ENCODE data around the gene RNGTT. TPM values are rescaled to one million over a fixed set of nuclear protein-coding genes. Genes with fewer than 3 reads are reported as not detected.

Gene RNGTT
- total and polyA plus RNA-seq, 7 donors: 3.9 to 8.8 (median 7.9) TPM

- H3K27me3 ChIP-seq (ENCODE audit: insufficient read depth in 3 of 3, low read length in 2 of 3): no peaks in the 10 kb centered on the region
- no peaks in the 10 kb centered on the region for H3K9me3 ChIP-seq
- TF ChIP-seq CTCF (IDR thresholded peaks at IDR 0.05): no peak
- intact Hi-C loops (cut with DNase I): no loop called here
- peaks cover 0 to 7% of the 10 kb centered on the region in 2 donors for H3K36me3 ChIP-seq (ENCODE audit: insufficient read depth in 1 of 2, low read depth in 1 of 2)
- DNase-seq (no peak), ATAC-seq (no peak)
- 96 to 100% (median 97%) methylated on average over 1 of the region's 1 CpG for WGBS, 3 donors
- H3K4me1 ChIP-seq: no peaks in the 10 kb centered on the region
- no peak overlapping the region for H3K4me3 ChIP-seq
- no peak overlapping the region for H3K27ac ChIP-seq
Measured at GRCh38 chr6:88921734-88922133, 41.7 kb downstream of the RNGTT start.

GRCh38 chr6:88920774-88921733 is 42.4 kb downstream of the RNGTT start:
- WGBS, 3 donors: 83 to 86% (median 83%) methylated on average over 1 of the region's 1 CpG
- no peaks in the 10 kb centered on the region for H3K27me3 ChIP-seq (ENCODE audit: insufficient read depth in 3 of 3, low read length in 2 of 3)
- peaks cover 0 to 2% of the 10 kb centered on the region in 2 donors for H3K36me3 ChIP-seq (ENCODE audit: insufficient read depth in 1 of 2, low read depth in 1 of 2)
- H3K4me3 ChIP-seq: no peak overlapping the region
- no peaks in the 10 kb centered on the region for H3K4me1 ChIP-seq
- DNase-seq (no peak), ATAC-seq (no peak)
- TF ChIP-seq CTCF (IDR thresholded peaks at IDR 0.05): no peak
- intact Hi-C loops (cut with DNase I): no loop called here
- no peak overlapping the region for H3K27ac ChIP-seq
- no peaks in the 10 kb centered on the region for H3K9me3 ChIP-seq

- no peaks in the 10 kb centered on the region for H3K4me1 ChIP-seq
- 86 to 96% (median 88%) methylated on average over 2 of the region's 2 CpGs for WGBS, 3 donors
- no peak for DNase-seq
- H3K9me3 ChIP-seq: no peaks in the 10 kb centered on the region
- H3K36me3 ChIP-seq (ENCODE audit: insufficient read depth in 1 of 2, low read depth in 1 of 2): no peaks in the 10 kb centered on the region
- no peak for ATAC-seq
- H3K27ac ChIP-seq: no peak overlapping the region
- H3K27me3 ChIP-seq (ENCODE audit: insufficient read depth in 3 of 3, low read length in 2 of 3): no peaks in the 10 kb centered on the region
- intact Hi-C loops (cut with DNase I): no loop called here
- no peak for TF ChIP-seq CTCF (IDR thresholded peaks at IDR 0.05)
- H3K4me3 ChIP-seq: no peak overlapping the region
Measured at GRCh38 chr6:88920088-88920487, 43.3 kb downstream of the RNGTT start.

DNA sequence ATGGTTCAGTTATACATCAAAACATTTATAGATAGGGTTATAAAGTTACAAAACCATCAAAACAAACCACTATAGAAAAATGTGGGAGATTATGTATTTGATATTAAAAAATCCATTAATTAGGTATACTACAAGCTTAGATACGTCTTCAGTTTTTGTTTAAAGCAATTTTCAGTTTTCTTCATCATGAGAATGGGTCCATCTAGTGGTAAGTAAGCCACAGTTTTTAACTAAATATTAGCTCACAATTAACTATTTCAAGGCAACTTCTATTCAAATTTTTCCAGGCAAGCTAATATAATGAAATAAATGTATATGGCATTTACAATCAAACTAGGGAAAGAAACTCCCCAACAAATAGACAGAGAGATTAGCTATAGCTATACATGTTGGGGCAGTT is 44.4 kb downstream of the RNGTT start:
- no peak overlapping the region for H3K27ac ChIP-seq
- 78 to 88% (median 85%) methylated on average over 1 of the region's 1 CpG for WGBS, 3 donors
- ATAC-seq: no peak
- no peaks in the 10 kb centered on the region for H3K27me3 ChIP-seq (ENCODE audit: insufficient read depth in 3 of 3, low read length in 2 of 3)
- no peaks in the 10 kb centered on the region for H3K36me3 ChIP-seq (ENCODE audit: insufficient read depth in 1 of 2, low read depth in 1 of 2)
- TF ChIP-seq CTCF (IDR thresholded peaks at IDR 0.05): no peak
- no peaks in the 10 kb centered on the region for H3K4me1 ChIP-seq
- intact Hi-C loops (cut with DNase I): no loop called here
- no peak overlapping the region for H3K4me3 ChIP-seq
- no peaks in the 10 kb centered on the region for H3K9me3 ChIP-seq
- DNase-seq: no peak
